DMS53 treated with DMSO at 0.1 percent for 48 hours (cell line): ENCODE measurements around the gene RIT2.

ENCODE experiments used
- DNase-seq: peaks from one replicate; lab custom pipeline; 2025; ENCODE audit not compliant: unreplicated experiment; lab: John Stamatoyannopoulos, UW

RIT2 gene

GRCh38 chr18:42706618-42707017, 408.9 kb downstream of the RIT2 start:
- no peak for DNase-seq

GRCh38 chr18:42706029-42706608, 409.4 kb downstream of the RIT2 start:
- DNase-seq = no peak
